H1 (cell line): ENCODE data around the gene LRRC72.

Source experiments
- BRCA1 ChIP-seq: IDR thresholded peaks from 2 replicates; pipeline ENCODE4 v1.6.1; 2012; ENCODE audit warnings: low read depth, low read length, improper control_type of control experiment
- CHD1 ChIP-seq: IDR thresholded peaks from 2 replicates; pipeline ENCODE4 v1.6.1; 2012; ENCODE audit warnings: low read depth, low read length, improper control_type of control experiment
- MAFK ChIP-seq: IDR thresholded peaks from 2 replicates; pipeline ENCODE4 v1.6.1; 2012; ENCODE audit warnings: low read depth, mild to moderate bottlenecking, improper control_type of control experiment, low read length
- NRF1 ChIP-seq: IDR thresholded peaks from 2 replicates; pipeline ENCODE4 v1.6.1; 2011; ENCODE audit warnings: mild to moderate bottlenecking, low read depth, low read length, improper control_type of control experiment
- TAF1 ChIP-seq: IDR thresholded peaks from 2 replicates; pipeline ENCODE4 v1.6.1; 2011; ENCODE audit warnings: mild to moderate bottlenecking, low read depth, low read length
- TCF12 ChIP-seq: IDR thresholded peaks from 2 replicates; pipeline ENCODE4 v1.6.1; 2011; ENCODE audit warnings: low read depth, mild to moderate bottlenecking, low read length
- TEAD4 ChIP-seq: IDR thresholded peaks from 2 replicates; pipeline ENCODE4 v1.6.1; 2012; ENCODE audit warnings: low read depth, low read length, inconsistent platforms, mixed read lengths
- YY1 ChIP-seq: IDR thresholded peaks from 2 replicates; pipeline ENCODE4 v1.6.1; 2011; ENCODE audit warnings: low read depth, mild to moderate bottlenecking, low read length
- ZNF274 ChIP-seq: IDR thresholded peaks from 2 replicates; pipeline ENCODE4 v1.7.0; 2012; ENCODE audit warnings: low read length, borderline replicate concordance; ENCODE audit errors: extremely low read depth
- TF ChIP-seq, protein P1 (sequence below), 3 experiments: IDR thresholded peaks; 1 replicate in 2 of 3; 2 replicates in 1 of 3; pipeline versions ENCODE4 v1.5.1 to v1.6.1; 2011; ENCODE audit warnings: low read length in 3 of 3, mild to moderate bottlenecking in 3 of 3, inconsistent platforms in 2 of 3, low read depth in 1 of 3, moderate library complexity in 1 of 3; ENCODE audit not compliant: insufficient read depth in 1 of 3; ENCODE audit errors: control extremely low read depth in 1 of 3
- TF ChIP-seq, protein P2 (sequence below): IDR thresholded peaks from 2 replicates; pipeline ENCODE4 v1.6.1; 2012; ENCODE audit warnings: inconsistent platforms
- TF ChIP-seq, protein P3 (sequence below): IDR thresholded peaks from 2 replicates; pipeline ENCODE4 v1.6.1; 2012; ENCODE audit warnings: inconsistent platforms

DNA sequence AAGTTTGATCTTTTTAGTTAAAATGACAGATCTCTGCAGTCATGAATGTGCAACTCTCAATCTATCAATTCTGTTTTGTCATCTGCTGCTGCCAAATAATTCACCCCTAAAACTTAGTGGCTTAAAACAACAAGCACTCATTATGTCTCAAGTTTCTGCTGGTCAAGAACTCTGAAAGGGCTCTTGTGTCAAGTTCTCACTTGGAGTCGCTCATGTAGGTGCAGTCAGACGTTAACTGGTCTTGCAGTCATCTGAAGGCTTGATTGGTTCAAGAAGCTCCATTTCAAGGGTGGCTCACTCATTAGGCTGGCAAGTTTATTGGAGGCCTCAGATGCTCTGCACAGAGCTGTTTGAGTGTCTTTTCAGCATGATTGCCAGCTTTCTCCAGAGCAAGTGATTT is 28.5 kb upstream of the LRRC72 start:
- TF ChIP-seq, protein P1, sequence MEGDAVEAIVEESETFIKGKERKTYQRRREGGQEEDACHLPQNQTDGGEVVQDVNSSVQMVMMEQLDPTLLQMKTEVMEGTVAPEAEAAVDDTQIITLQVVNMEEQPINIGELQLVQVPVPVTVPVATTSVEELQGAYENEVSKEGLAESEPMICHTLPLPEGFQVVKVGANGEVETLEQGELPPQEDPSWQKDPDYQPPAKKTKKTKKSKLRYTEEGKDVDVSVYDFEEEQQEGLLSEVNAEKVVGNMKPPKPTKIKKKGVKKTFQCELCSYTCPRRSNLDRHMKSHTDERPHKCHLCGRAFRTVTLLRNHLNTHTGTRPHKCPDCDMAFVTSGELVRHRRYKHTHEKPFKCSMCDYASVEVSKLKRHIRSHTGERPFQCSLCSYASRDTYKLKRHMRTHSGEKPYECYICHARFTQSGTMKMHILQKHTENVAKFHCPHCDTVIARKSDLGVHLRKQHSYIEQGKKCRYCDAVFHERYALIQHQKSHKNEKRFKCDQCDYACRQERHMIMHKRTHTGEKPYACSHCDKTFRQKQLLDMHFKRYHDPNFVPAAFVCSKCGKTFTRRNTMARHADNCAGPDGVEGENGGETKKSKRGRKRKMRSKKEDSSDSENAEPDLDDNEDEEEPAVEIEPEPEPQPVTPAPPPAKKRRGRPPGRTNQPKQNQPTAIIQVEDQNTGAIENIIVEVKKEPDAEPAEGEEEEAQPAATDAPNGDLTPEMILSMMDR (IDR thresholded peaks at IDR 0.05; ENCODE audit: control extremely low read depth in 1 of 3, insufficient read depth in 1 of 3, low read depth in 1 of 3, low read length in 3 of 3), result no peak
- TF ChIP-seq, protein P2, sequence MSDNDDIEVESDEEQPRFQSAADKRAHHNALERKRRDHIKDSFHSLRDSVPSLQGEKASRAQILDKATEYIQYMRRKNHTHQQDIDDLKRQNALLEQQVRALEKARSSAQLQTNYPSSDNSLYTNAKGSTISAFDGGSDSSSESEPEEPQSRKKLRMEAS, result no peak
- TF ChIP-seq ZNF274, result no peak
- TF ChIP-seq TEAD4, result no peak
- no peak for TF ChIP-seq NRF1
- TF ChIP-seq MAFK, result no peak
- no peak for TF ChIP-seq YY1
- TF ChIP-seq BRCA1, result no peak
- no peak for TF ChIP-seq CHD1
- TF ChIP-seq TCF12, result no peak
- no peak for TF ChIP-seq TAF1
- TF ChIP-seq, protein P3, sequence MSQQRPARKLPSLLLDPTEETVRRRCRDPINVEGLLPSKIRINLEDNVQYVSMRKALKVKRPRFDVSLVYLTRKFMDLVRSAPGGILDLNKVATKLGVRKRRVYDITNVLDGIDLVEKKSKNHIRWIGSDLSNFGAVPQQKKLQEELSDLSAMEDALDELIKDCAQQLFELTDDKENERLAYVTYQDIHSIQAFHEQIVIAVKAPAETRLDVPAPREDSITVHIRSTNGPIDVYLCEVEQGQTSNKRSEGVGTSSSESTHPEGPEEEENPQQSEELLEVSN, result no peak
